ENCODE results near the gene KCNAB3.

The KCNAB3 gene

GRCh38 chr17:7894866-7895265 is 34.8 kb downstream of the KCNAB3 start:
- DNase-seq: no peak

DNA sequence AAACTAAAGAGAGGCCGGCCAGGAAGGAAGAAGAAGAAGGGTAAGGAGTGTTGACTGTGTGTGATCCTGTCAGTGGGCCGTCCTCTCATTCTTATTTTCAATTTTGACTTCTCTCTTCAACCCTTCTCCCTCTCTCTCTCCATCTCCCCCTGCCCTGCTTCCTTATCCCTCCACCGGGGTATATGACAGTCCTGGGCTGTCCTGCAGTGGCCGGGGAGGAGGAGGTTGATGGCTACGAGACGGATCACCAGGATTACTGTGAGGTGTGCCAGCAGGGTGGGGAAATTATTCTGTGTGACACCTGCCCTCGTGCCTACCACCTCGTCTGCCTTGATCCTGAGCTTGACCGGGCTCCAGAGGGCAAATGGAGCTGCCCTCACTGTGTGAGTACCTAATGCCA is 35.4 kb downstream of the KCNAB3 start:
- no peak for DNase-seq

DNA sequence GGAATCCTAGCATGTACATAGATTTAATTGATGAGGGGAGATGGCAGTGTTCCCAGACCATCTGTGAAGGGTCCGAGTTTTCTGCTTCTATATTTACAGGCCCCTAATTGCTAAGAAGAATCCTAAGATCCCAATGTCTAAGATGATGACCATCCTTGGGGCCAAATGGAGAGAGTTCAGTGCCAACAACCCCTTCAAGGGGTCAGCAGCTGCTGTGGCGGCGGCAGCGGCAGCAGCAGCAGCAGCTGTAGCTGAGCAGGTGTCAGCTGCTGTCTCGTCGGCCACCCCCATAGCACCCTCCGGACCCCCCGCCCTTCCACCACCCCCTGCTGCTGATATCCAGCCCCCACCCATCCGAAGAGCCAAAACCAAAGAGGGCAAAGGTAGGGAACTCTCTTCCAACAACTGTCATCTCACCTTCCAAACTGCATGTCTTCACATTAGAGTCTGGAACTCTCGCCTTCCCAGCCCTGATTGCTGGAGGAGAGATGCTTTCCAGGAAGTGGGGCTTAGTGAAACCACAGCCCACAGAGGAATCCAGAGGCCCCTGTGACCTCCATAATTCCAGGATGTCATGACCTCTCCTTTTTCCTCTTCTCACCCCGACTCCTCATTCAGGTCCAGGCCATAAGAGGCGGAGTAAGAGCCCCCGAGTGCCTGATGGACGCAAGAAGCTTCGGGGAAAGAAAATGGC is 36.3 kb downstream of the KCNAB3 start:
- no peak for DNase-seq

DNA sequence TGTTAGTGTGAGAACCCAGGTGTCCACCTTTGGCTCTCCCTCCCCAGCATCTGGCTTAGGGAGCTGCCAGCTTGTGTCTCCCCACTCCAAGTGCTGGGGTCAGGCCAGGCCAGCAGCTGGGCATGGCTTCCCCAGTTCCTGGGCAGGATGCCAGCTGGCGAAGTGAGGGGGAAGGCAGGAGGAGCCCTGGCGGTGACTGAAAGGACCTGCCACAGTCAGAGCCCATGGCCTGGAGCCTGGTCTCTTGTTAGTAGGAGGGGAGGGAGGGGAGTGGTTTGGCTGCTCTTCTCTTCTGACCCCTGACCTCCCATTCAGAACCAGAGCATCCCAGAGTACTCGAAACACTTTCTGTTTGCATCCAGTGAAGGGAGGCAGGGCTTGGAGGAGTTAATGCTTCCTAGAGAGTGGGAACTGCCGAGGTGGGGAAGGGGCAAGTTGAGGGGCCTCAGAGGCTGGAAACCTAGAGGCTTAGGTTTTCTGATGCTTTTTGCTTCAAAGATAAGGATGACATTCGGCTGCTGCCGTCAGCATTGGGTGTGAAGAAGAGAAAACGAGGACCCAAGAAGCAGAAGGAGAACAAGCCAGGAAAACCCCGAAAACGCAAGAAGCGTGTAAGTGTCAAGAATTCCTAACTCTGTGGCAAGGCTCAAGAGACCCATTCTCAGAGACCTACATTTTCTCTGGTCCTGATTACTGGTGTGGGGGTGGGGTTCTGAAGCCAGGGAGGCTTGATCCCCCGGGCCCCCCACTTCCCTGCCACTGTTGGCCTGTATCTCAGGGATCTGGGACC is 40.3 kb downstream of the KCNAB3 start:
- DNase-seq: peak; percentile 72

- DNase-seq: no peak
Observed at GRCh38 chr17:7888184-7888920, 41.3 kb downstream of the KCNAB3 start, which contains the start of gene CHD3. CHD3 (plus strand) TSS chr17:7888789; CDS start chr17:7889001, 212 bp downstream.

DNA sequence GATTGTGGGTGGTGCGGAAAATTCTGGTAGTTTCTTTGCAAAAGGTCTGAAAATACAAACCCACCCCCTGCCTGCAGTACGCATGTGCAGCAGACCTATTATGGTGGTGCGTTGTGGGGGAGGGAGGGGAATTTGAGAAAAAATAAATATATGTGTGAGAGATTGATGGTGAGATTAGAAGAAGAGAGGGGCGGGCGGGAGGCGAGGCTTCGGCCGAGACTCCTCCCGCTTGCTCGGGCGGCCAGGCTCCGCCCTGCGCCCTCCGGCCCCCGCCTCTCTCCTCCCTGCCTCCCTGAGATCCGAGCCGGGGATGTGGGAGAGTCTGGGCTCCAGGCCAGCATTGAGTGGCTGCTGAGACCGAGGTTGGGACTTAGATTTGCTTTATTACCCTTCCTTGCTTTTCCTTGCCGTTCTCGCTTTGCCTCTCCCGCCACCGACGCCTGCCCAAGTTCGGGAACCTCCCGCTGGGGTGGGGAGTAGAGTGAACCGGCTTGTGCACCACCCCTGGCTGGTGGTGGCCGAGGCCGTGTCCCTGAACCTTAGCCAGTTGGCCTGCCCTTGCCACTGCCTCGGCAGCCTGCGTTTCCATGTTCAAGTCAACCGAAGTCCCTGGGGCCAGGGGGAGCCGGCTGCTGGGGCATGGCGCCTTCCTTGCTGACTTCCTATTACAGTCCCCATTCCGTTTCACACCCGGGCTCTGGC is 42.0 kb downstream of the KCNAB3 start:
- DNase-seq: peak; percentile 85

GRCh38 chr17:7887038-7887481 is 42.6 kb downstream of the KCNAB3 start:
- DNase-seq: peak; percentile 65

DNA sequence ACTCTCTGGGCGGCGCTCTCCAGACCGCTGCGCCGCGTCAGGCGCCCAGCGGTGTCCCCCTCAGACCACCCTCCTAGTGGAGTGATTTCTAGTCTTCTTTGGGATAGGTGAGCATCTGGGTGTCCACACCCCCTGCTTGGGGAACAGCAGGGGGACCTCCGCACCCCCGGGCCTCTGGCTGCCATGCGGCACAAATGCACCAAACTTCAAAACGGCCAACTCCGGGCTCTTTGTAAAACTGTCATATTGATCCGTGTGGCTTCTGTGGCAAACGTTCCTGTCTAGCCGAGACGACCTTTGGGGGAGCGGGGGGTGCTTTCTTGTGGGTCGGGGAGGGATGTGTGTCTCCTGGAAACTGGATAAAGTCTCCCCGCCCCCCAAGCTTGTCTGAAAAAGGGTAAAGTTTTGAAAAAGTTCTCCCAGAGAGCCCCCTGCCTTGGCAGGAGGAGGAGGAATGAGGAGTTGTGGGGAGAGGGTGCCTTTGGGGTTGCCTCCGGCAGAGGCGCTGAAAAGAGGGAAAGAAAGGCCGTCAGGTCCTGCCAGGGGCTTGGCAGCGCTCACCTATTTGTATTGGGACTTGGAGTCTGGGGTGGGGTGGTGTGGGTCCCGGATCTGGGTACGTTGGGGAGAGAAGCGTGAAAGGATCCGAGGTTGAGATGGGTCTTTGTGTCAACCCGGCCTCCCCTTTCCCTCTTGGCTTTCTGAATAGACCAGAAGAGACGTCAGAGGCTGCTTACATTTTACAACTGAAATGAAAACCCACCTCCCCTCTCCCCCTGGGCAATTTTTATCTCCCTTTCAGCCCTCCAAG is 43.2 kb downstream of the KCNAB3 start:
- DNase-seq: peak; percentile 16

DNA sequence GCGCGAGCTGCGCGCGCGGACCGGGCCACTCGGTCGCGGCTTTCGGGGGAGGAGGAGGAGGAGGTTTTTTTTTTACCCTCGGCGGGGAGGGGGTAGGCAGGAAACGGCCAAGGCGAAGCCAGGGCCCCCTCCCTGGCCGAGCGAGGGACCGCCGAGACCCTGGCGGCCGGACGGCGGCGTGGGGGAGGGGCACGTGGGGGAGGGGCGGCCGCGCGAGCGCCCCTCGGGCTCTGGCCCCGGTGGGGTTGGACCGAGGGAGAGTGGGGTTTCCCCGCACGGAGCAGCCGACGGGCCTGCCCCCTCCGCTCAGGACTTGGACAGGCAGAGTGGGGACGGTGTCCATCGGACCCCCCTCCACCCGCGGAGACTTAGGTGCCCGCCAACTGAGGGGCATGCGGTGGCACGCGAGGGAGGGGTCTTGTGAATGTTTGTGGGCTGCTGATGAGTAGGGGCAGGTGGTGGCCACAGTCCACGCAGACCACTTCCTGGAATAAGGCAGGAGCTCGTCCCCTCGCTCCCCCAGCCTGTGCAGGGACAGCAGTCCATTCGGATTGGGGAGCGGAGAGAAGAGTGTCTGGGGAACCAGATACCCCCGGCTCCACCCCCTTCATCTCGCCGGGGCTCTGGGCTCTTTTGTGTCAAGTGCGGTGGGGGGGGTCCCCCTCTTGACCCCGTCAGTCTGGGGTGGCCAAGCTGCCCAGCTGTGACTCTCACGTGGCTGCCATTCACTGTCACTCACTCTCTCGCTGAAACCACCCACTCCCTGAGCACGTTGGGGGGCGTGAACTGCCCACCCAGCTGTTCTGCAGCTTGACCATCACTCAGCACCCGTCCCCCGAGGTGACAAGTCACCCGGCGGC is 44.1 kb downstream of the KCNAB3 start:
- DNase-seq: no peak

DNA sequence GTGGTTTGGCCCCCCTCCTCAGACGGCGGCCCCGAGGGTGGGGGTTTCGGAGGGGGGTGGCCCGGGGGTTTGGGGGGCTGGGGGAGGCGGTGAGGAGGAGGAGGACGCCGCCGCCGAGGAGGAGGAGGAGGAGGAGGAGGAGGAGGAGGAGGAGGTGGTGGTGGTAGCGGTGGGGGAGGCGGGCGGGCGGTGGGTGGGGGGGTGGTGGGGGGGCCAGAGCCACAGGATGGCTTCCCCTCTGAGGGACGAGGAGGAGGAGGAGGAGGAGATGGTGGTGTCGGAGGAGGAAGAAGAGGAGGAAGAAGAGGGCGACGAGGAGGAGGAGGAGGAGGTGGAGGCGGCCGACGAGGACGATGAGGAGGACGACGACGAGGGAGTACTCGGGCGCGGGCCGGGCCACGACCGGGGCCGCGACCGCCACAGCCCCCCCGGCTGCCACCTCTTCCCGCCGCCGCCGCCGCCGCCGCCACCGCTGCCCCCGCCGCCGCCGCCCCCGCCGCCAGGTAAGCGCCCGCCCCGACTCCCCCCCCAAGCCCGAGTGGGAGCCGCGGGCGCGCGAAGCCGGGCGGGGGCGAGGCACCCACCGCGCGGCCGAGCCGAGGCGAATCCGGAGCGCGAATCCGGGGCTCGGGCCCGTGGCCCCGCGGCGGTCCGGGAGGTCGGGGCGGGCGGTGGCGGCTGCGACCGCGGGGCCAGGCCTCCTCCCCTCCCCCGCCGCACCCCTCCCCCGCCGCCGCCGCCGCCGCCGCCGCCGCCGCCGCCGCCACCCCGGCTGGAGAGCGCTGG is 44.9 kb downstream of the KCNAB3 start:
- no peak for DNase-seq

DNA sequence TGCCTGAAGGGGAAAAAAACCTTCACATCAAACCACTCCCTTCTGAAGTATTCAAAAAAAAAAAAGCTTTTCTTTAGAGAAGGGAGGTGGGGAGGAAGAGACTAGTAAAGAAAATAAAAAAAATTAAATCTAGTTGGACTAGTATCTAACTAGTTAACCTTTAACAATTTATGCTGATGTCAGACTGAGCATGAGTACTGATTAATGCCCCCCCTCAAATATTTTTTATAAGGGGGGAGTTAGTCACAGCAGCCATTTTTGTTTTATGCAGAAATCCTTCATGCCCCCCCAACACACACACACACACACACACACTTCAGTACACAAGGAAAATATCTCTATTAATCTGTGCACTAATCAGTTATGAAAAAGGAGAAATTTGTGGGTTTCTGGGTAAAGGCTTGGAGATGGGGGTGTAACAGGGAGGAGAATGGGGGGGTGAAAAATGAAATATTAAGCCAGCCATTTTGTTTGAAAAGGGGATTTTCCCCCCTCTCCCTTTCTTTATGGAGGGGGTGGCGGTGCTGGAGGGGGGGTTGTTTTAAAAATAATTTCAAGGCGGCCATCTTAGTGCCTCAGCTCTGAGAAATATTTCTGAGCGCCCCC is 45.8 kb downstream of the KCNAB3 start:
- no peak for DNase-seq

- DNase-seq: no peak
Observed at GRCh38 chr17:7882629-7883028, 47.0 kb downstream of the KCNAB3 start.

GRCh38 chr17:7882068-7882467 is 47.6 kb downstream of the KCNAB3 start:
- no peak for DNase-seq

GRCh38 chr17:7881276-7882054 is 48.2 kb downstream of the KCNAB3 start:
- peak; percentile 61 for DNase-seq

GRCh38 chr17:7880076-7880868 is 49.4 kb downstream of the KCNAB3 start:
- no peak for DNase-seq

- DNase-seq: no peak
Observed at GRCh38 chr17:7878234-7878633, 51.4 kb downstream of the KCNAB3 start.

DNA sequence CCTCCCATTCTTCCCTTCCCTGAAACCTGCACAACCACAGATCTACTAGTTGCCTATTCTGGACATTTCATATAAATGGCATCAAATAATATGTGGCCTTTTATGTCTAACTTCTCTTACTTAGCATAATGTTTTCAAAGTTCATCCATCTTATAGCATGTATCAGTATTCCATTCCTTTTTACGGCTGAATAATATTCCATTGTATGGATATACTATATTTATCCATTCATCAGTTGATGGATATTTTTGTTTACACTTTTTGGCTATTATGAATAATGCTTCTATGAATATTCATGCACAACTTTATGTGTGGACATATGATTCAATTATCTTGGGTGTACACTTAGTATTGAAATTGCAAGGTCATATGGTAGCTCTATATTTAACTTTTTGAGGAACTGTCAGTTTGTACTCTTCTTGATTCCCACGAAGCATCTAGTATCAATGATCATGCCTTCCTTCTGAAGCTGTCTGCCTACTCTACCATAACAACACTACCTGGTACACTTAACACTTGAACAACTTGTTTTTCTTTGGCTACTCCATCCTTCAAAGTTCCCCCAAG is 53.8 kb downstream of the KCNAB3 start:
- DNase-seq: no peak

GRCh38 chr17:7873051-7873450 is 56.6 kb downstream of the KCNAB3 start:
- no peak for DNase-seq
